Fibroblast of pulmonary artery (primary cell): ENCODE data around the gene LMX1B.

Experiments used
- DNase-seq: peaks from one replicate; pipeline ENCODE4 v3.0.0-alpha.2; 2010; ENCODE audit warnings: low read depth
- H3K4me3 ChIP-seq: replicated peaks from 2 replicates; pipeline ENCODE4 v1.5.1; 2011; ENCODE audit warnings: low read depth, mild to moderate bottlenecking, control low read depth, low read length, moderate library complexity
- CTCF ChIP-seq: IDR thresholded peaks from 2 replicates; pipeline ENCODE4 v1.5.1; 2011; ENCODE audit warnings: mild to moderate bottlenecking, control low read depth, low read length, inconsistent platforms; ENCODE audit errors: missing control alignments

LMX1B gene

GRCh38 chr9:126617823-126618165, 4.1 kb downstream of the LMX1B start:
- no peak overlapping the region for H3K4me3 ChIP-seq
- no peak for TF ChIP-seq CTCF
- no peak for DNase-seq

- TF ChIP-seq CTCF, result no peak
- H3K4me3 ChIP-seq, result no peak overlapping the region
- DNase-seq, result no peak
These were observed 4.5 kb downstream of the LMX1B start for GRCh38 chr9:126618190-126618584.

- DNase-seq, result no peak
- H3K4me3 ChIP-seq, result no peak overlapping the region
- no peak for TF ChIP-seq CTCF
These were observed 5.0 kb downstream of the LMX1B start for GRCh38 chr9:126618585-126619360.

GRCh38 chr9:126619361-126620135, 5.8 kb downstream of the LMX1B start:
- no peak overlapping the region for H3K4me3 ChIP-seq
- DNase-seq, result no peak
- TF ChIP-seq CTCF, result no peak

- no peak for DNase-seq
- H3K4me3 ChIP-seq, result no peak overlapping the region
- no peak for TF ChIP-seq CTCF
These were observed 6.8 kb downstream of the LMX1B start for GRCh38 chr9:126620478-126620877.

GRCh38 chr9:126621061-126621918, 7.6 kb downstream of the LMX1B start:
- H3K4me3 ChIP-seq, result no peak overlapping the region
- no peak for TF ChIP-seq CTCF
- no peak for DNase-seq
